ENCODE data around the gene NLGN1.
A peak's percentile ranks its signal among the peaks of the same experiment; 100 is the strongest.

Gene NLGN1

DNA sequence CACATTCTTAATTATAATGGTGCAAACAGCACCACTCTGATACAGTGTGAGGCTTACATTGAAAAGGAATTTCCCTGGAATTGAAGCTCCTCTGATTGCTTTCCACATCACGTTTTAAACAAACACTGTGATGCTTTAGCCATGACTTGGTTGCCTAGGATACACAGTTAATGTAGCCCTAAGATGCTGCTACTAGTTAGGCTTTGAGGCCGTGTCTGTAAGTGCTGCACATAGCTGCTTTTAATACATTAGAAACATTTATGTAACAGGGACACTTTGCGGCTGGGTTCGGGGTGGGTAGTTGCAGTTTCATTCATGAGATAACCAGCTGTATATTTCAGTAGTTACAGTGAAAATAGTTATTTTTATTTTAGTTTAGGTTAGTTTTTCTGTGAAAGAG is 334.7 kb downstream of the NLGN1 start:
- no peak for DNase-seq

DNA sequence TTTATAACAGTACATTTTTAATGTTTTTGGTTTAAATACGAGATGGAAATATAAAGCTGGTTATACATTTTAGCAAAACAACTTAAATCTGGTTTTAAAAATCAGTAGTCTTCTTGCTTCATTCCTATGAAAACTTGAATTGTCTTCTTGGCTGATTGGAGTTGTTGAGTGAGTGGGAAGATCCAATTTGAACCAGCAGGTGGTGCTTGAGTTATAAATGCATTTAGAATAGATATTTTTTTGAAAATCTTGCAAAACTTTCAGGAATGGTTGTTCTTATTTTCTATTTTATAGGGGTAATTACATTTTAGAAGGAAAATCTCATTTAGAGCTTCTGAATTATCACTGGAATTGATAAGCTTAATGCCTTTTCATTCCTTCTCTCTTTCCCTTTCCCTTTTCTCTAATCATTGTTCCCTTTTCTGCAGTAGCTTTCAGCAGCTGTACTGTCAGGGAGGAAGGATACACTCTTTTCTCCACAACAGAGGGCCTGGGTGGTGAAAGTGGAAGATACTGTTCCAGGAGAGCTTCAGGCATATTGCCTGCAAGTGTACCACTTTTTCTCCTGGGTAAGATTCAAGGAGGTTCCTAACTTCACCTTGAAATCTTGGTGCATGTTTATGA is 335.6 kb downstream of the NLGN1 start:
- peak in 1 of 4 experiments; percentile 1 for DNase-seq

DNA sequence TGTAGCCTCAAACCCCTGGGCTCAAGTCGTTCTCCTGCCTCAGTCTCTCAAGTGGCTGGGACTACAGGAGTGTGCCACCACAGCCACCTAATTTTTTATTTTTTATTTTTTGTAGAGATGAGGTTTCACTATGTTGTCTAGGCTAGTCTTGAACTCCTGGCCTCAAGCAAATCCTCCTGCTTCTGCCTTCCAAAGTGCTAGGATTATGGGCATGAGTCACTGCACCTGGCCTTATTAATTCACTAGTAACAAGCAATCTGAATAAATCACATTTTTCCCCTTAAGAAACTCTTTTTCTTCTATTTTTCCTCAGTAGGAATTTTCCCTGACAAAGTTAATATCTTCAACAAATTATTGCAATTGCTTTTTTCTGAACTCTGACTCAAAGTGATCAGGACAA is 336.9 kb downstream of the NLGN1 start:
- DNase-seq: no peak

DNA sequence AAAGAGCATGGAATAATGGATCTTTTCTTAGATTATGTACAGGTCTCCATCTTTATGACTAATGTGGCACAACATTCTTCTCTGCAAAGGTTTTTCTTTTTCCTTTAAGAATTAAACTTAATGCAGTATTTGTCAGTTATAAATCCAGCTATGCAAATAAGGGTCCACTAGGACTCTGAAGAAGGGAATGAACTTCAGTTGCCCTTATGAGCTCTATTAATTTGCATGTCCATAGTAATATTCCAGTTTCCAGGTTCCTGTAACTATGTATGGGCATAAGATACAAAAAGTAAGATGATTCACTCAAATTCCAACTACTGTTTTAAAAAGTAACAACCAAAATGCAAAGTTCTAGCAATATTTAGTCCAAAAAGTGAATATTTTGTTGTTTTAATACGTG is 337.4 kb downstream of the NLGN1 start:
- no peak for DNase-seq

DNA sequence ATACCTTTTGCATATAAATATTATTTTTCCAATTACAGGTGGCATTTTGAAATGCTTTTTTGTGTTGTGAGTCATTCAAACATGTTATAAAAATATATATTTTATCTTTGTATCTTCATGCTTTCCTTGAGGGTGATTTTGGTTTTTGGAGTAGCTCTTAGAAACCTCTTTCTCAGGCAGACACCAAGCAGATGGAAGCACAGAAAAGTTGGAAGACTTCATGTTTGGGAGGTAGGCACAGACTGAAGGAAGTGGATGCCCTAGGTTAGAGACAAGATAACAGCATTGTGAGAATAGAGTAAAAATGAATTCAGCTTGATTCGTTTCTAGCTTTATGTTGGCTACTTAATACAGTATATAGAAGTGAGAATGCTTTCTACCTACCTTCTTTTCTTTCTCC is 338.3 kb downstream of the NLGN1 start:
- DNase-seq: no peak

DNA sequence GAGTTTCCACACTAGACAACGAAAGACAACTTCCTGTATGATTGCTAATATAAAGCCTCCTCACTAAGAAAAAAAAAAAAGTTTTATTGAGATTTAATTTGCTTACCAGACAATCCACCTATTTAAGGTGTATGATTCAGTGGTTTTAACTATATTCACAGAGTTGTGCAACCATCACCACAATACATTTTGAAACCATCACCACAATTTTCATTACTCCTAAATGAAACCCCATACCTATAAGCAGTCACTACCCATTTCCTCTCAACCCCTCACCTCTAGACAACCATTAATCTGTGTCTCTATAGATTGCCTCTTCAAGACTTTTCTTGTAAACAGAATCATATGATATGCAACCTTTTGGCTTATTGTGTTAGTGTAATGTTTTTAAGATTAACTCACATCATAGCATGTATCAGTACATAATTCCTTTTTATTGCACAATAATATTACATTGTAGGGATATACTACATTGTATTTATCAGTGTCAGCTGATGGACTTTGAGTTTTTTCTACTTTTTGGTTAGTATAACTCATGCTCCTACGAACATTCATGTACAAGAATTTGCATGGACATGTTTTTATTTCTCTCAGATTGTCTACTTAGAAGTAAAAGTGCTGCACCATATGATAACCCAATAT is 339.7 kb downstream of the NLGN1 start:
- no peak for DNase-seq

DNA sequence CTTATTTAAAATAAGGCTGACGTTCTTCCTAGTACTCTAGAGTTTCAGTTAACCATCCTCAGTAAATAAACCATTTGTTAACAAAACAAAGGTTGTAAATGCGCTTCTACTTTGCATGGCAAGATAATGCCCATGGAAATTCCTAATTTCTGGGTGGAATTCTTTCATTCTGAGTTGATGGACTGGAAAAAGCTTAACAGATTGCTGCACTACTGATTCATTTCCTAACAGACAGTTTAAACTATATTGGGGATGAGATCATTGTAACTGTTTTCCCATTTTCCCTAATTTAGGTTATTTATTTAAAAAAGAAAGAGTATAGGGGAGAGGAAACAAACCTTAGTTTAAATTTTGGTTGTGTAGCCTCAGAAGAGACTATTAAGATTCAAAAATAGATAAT is 342.2 kb downstream of the NLGN1 start:
- no peak for DNase-seq

DNA sequence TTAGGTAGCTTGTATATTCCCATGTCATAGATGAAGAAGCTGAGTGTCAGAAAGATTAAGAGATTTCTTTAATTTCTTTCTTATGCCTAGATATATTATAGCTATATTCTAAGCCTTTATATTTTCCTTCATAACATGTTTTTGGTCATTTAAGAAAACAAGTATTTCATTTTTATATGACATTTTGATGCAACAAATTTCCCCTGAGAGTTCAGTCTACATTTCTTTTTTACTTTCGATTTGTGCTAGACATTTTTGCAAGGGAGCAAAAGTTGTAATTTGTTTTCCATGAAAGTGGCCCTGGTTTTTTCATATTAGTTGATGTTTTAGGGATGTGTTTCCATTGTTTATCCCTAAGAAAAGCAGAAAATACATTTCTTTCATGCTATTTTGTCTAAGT is 344.9 kb downstream of the NLGN1 start:
- no peak for DNase-seq

DNA sequence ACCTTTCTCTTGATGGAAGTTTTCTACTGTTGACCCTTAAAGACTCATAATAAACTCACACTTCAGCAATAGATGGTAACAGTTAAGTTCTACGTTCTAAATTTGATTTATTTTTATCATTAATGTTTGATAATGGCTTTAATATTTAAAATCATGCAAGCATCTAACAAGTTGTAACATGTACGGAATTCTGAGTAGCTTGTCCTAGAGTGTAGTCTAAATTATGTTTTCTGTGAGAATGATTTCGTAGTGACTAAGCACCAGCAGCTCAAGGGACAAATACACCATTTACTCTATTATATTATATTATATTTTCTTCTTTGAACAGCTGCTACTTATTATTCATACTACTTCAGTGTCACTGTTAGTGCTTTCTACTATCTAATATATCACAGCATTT is 345.6 kb downstream of the NLGN1 start:
- DNase-seq: no peak

DNA sequence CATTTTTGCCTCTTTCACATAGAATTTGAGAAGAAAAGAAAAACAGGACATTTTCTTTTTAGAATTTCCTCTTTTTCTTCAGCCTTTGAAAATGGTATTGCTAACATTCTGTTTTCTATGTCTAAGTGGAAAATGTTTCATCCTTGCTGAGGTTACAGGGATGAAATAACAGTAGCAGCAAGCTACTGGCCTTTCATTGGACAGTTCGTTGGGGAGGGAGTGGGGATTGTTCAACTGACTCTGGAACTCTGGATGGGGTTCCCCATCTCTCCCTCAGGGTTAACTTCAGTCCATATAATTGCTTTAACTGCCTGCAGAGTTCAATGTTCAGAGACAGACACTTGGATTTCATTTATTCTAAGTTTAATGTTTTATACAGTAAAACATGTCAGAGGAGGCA is 346.0 kb downstream of the NLGN1 start:
- no peak for DNase-seq

DNA sequence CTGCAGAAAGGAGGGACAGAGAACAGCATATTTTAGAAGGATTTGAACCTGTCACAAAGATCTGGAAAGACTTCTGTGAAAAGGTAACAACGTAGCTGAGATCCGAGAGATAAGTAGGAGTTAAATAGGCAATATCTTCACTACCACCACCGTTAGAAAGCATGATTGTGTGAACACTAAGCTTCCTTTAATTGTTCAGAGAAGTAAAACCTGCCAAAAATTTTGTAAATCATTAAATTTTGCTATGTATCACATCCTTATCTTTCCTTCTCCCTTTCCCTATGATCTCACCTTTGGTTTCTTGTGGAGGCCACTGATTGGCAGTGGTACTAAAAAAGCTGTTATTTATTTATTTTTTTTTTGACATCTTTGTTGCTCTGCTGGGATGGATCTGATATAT is 346.9 kb downstream of the NLGN1 start:
- no peak for DNase-seq

DNA sequence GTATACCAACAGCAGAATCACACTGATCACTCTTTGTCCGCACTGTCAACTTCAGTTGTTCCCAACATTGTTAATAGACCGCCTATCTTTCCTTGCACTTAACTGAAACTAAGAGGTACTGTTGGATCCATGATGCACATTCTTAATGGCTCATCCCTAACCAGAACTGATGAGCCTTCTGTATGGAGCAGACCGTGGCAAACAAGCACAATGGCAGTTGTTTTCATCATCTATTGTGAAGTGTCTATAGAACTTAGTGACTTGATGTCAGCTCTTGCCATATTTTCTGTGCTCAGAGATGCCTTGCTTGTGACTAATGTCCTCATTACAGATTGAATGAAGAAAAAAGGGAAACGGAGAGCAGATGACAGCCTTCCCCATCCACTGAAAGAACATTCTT is 347.4 kb downstream of the NLGN1 start:
- no peak for DNase-seq

DNA sequence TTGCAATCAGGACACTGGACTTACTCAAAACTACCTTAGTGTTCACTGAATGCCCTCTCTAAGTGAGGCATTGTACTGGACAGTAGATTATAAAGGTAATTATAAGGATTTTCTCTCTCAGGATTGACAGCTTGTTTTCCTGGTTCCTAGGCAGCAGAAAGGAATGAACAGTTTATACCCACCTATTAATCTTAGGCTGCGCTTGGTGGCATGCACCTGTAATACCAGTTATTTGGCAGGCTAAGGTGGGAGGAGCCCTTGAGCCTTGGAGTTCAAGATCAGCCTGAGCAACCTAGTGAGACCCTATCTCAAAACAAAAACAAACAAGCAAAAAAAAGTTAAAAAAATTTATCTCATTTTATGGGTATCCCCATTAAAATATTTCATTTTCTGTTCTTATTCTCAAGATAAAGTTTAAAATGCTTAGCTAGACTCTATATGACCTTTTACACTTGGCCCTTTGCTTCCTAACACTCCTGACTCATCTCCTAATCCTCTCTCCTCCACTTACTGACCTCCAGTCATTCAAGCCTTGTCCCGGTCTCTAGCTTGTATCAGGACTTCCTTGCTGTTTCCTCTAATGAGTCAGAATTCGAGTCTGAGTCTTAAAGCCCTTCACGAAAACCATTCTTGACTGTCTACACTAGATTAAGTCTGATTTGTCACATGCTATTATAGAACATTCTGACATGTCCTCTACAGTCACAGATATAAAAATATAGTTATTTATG is 348.6 kb downstream of the NLGN1 start:
- DNase-seq: no peak

DNA sequence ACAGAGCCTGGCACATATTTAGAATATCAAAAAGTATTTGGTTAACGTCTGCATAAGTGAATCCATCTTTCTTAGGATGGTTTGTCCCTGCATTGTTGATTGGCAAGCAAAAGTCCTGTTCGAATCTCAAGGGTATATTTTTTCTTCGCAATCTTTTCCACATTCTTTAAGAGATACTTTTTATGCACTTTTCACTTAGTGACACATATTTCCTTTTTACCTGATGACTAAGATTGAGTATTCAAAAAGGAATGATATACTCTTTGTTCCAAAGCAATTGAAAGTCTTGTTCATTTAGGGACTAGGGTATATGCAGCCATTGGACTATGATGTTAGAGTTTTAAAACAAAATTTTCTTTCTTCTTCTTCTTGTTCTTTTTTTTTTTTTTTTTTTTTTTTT is 349.9 kb downstream of the NLGN1 start:
- no peak for DNase-seq

DNA sequence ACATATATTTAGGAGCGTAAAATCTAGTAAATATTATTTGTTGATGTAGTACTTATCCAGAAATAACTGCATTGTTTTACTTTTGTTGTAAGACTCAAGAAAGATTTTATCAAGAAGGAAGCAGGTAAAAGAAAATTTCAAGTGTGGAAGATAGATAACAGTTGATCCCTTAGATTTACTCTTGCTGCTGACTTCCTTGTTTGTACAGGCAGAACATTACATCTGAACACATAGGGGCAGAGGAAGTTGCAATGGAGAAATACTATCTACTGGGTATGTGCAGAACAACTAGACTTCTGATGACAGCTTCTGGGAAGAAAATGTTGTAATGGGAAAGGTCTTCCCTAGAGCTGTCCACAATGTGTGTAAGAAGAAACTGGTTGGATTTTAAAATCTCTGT is 350.6 kb downstream of the NLGN1 start:
- no peak for DNase-seq

DNA sequence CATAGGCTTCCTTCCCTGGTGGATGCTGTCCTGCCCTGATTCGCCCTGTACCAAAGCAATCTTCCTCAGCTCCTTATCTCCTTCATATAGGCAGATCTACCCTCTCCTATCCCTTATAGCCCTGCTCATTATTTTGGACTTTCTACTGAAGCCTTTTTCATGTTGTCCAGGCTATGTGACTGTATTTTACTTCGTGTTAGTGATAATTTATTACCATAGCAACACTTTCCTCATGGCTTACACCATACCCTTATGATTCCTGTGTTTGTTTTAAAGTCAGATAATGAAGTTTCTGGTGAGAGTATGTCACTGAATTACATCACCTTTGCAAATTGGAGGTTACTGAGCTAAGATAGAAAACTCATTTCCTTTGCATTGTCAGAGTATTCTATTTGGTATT is 352.6 kb downstream of the NLGN1 start:
- no peak for DNase-seq

DNA sequence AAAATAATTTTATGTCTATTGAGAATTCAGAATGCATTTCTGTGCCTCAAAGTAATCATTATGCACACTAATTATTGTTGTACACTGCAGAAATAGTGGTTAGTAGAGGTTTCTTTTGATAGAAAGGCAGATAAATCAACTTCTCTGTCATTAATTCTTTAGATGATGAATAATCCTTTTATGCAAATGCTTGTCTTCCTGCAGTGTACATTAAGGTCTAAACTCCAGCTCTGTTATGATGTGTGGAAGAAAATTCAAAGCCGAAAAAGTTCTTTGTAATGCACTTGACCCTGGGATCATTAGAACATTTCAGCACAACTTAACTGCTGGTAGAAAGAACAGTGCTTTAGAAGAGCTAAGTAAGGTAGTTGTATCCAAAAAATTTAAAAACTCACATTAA is 353.0 kb downstream of the NLGN1 start:
- no peak for DNase-seq

DNA sequence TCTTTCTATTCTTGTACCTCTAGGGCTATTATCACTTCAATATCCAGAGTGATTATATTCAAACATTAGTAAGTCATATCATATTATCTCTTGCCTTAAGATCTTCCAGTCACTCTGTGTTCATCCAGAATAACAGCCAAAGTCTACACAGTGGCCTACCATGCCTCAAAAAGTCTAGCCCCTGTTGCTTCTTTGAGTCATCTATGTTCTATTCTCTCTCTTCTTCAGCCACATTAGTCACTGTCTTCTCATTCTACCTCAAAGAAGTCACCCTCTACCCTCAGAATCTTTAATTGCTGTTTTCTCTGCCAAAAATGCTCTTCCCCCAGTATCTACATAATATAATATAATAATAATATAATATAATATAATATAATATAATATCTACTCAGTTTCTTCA is 356.0 kb downstream of the NLGN1 start:
- DNase-seq: no peak

DNA sequence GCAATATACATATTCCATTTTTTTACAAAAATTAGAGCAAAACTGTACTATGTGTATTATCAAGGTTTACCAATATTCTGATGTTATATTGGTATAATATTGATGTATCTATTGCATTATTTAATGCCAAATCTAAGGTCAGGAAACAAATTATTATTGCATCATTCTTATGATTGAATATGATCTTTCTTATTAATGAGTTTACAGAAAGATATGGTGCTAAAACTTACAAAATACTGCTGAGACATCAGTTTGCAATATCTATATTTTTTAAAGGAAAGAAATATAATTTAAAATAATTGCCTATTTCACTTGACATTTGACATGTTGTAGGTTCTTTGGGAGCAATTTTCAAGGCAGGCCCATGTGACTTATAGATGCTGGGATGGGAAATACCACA is 357.6 kb downstream of the NLGN1 start:
- DNase-seq: no peak

DNA sequence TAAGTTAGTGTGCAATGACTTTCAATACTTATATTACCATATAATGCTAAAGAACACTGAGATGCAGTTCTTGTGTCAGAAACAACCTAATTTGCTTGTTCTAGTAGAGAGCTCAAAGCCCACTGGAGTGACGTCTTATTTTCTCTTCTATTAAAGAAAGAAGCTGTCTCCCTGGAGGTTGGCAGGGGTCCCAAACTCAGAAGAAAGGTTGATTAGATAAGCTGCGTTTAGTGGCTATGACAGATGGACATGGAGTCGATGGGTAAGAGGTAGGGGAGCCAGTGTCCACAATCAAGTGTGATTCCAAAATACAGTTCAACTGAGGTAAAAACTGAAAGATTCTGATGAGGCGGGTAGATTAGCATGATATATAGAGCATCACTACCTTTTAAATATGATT is 363.6 kb downstream of the NLGN1 start:
- DNase-seq: no peak

DNA sequence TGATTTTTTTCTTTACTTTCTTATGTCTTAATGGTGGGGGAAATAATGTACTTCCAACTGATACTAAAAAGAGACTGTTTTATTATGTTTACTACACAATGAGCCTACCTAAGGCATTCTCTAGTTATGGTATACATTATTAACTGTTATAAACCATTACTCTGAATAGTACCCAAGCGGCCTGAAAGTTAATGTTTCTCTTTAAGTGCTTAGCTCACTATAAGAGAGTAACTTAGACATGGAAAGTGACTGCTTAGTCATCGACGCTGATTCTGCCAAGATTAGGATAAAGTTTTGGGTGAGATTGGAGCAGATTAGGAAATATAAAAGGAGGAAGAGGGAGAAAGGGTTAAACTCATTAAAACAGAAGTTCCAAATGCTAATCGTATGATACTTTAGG is 365.0 kb downstream of the NLGN1 start:
- no peak for DNase-seq

DNA sequence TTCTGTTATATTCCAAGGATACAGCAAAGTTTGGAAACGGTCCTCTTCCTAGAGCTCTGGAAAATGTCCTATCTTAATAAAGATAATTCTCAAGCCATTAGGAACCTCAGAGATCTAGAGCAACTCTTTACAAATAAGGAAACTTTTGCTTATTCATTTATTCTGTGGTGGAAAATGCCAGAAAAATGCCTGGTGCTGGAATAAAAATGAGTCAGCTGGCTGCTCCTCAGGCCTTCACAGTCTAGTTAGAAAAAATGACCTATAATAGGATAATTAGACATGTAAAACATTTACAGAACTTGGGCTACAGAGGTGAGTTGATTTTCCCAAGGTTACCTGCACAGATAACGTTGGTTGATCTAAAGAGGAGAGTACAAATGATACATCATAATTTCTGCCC is 372.5 kb downstream of the NLGN1 start:
- no peak for DNase-seq

DNA sequence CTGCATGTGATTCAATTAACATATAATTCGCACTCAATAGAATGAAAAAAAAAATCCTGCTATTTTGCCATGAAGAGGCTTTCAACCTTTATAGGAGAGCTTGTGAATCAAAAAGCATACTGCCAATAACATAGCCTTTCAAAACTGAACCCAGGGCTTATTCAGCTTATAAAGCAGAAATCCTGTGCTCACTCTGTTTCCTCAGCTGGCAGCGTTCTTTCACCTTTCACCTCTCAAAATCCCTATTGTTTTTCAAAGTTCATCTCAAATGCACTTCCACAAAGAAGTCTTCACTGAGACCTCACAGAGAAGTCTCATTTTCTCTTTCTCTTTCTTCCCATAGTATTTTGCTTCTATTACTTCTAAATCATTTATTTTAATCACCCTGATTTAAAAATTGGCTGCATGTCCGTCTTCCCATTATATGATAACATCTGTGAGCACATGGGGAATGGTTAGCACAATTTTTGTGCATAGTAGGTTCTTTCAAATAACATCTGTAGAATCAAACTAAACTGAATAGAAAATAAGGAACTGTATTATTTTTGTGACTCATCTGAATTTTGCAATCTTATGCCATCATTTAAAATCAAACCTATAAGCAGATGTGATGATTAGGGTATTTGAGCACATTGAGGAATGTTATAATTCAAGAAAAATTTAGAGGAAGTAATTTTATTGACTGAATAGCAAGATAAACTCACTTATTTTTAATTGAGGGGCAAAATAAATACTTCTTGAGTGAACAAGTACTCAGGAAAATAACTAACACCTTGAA is 373.4 kb downstream of the NLGN1 start:
- DNase-seq: peak in 2 of 4 experiments; percentile 1 to 5

DNA sequence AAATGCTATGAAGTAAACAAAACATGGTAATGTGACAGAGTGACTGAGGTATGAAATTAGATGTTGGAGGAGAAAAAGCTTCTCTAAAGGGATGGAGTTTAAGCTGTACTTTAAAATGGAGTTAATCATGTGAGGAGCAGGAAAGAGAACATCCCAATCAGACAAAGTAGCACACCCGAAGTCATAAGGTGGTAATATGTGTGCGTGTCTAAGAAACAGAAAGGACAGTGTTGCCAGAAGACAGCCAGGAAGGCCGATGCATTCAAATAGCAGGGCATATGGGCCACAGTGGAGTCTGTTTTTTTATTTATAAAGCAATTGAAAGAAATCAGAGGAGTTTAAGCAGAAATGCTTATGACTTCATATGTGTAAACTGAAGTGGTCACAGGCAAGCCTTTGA is 376.3 kb downstream of the NLGN1 start:
- no peak for DNase-seq

Data from suppressor macrophage (primary cell).